Parietal lobe (tissue), 2 donors: ENCODE data around the gene SLC25A17. TPM values are rescaled to one million over a fixed set of nuclear protein-coding genes. Genes with fewer than 3 reads are reported as not detected.

Experiments used
- small RNA-seq: library from RNA; depleted of rRNA; stranded (forward); fragments of <200 nt; gene quantifications from one replicate; pipeline ENCODE3, GENCODE V24; 2014; ENCODE audit warnings: low replicate concordance
- total RNA-seq: library from RNA; depleted of rRNA; stranded (reverse); fragments of >200 nt; gene quantifications from one replicate; pipeline ENCODE4 v1.2.3, GENCODE V29; 2014

The SLC25A17 gene, protein sequence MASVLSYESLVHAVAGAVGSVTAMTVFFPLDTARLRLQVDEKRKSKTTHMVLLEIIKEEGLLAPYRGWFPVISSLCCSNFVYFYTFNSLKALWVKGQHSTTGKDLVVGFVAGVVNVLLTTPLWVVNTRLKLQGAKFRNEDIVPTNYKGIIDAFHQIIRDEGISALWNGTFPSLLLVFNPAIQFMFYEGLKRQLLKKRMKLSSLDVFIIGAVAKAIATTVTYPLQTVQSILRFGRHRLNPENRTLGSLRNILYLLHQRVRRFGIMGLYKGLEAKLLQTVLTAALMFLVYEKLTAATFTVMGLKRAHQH
- total RNA-seq, result 24.1 TPM

DNA sequence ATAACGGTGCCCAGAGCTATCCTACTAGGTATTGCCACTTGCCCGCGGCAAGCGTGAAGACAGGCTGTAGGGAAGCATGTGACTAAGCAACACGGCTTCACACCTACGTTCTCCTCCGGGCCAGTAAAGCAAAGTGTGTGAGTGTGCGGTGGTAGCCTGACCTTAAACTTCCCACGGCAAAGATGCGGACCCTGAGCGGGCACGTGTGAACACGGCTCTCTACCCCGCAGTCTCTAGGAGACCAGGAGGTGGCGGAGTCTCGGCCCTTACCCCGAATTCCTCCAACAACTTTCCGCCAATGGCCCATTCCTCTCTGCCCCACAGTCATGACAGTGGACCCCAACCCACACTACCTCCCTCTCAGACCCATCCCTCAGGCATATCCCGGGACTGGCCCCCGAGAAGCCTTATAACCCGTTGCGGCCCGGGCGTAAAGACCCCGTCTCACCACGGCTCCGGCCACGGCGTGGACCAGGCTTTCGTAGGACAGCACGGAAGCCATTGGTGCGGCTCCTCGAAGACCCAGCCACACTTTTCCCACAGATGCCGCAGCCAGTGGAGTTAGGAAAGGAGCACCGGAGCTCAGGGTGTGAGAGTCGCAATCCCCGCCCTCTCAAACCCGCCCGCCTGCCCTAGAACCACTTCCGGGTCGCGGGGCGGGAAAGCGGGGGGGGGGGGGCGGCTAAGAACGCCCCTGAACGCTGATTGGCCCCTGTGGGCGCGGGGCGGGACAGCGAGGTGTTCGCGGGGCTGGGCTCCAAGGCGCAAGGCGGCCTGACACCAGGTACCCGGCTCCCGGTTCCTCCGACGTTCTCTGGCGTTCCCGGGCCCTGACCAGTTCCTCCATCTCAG, at the start of gene SLC25A17:
TSS of gene SLC25A17 (minus strand) at position 600 of the 852 bp plus-strand sequence. CDS start at position 502, 98 bp downstream.

DNA sequence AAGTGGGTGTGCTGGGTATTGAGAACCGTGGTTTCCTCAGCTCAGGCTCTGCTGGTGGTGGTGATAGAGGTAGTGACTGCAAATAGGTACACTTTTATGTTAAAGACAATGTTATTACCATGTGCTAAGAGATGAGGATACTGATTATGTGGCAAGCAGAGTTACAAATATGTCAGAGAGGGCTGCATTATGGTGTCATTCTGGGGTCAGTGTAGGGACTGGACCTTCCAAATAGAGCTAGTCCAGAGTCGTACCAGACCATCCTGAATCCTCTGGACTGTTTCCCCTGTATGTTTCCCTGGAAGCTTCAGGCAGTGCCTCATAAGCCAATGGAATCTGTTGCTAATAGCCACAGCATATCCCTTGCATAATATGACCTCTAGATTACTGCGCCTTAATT, 42.9 kb upstream of the SLC25A17 start, which contains the start of gene DNAJB7:
TSS of gene DNAJB7 (minus strand) at position 101 of the 400 bp plus-strand sequence. CDS start 119 bp downstream, outside the sequence.

DNA sequence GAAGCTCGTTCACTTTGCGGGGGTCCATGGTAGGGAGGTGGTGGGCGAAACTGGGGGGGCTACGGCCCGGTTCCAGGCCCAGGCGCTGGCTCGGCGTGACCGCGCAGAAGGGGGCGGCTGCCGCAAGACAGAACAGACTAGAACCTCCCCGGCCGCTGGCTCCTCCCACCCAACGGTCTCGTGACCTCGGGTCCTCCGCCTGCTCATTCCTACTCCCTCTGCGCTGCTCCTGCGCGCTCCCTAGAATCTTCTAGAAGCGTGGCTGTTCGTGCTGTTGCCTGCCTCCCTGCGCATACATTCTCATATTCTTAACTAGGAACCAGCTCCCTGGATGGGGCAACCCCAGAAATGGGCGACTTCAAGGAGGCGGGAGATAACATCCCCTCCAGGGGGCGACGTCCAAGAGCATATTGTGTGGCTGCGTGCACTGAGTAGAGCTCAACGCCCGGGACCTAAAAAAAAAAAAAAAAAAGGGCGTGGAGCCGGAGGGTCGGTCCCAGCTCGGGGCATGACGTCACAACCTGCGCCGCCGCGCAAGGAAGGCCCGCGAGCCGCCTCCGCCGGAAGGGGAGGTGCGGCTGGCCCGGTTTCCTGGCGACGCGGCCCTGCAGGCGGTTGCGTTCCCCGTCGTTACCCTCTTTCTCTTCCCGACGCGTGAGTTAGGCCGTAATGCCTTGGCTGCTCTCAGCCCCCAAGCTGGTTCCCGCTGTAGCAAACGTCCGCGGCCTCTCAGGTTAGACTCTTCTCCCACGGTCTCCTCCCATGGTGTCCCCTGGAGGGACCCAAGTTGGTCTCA, 37.6 kb upstream of the SLC25A17 start, which contains the start of the genes ST13 and XPNPEP3:
TSS of gene ST13 (minus strand) at position 127 of the 796 bp plus-strand sequence. CDS start at position 28, 99 bp downstream.
TSS of gene XPNPEP3 (plus strand) at position 636 of the 796 bp plus-strand sequence. CDS start at position 670, 34 bp downstream.

Small RNA genes lying within 50 kb of the gene (small RNA-seq; reads per million reads assigned to genes)
- gene JTBP1 (not detected), gene MIR4766 (0.09 reads per million)

Other genes starting within 250 kb of the SLC25A17 start
- gene MRTFA, start 182.6 kb downstream of the SLC25A17 start, total RNA-seq, result 60.1 TPM
- 0.63 TPM for gene MCHR1, start 139.9 kb downstream of the SLC25A17 start, total RNA-seq
- 141 TPM for gene ST13, start 37.3 kb upstream of the SLC25A17 start, total RNA-seq
- 9.4 TPM for gene XPNPEP3, start 37.8 kb upstream of the SLC25A17 start, total RNA-seq
- gene DNAJB7, start 42.8 kb upstream of the SLC25A17 start, total RNA-seq, result not detected
- 62.6 TPM for gene RBX1, start 132.0 kb upstream of the SLC25A17 start, total RNA-seq